Spleen (tissue), 7 donors: Measurements from ENCODE around the gene SLC52A3.

Source experiments
- POLR2A ChIP-seq, 3 donors: fragments of 450-650 bp; IDR thresholded peaks; one replicate each; pipeline ENCODE4 v1.5.1; 2017; ENCODE audit warnings: antibody characterized with exemption in 3 of 3, mild to moderate bottlenecking in 1 of 3
- TF ChIP-seq, protein P1 (sequence below), 11 experiments: fragments of 200-600 bp in 7 of 11; fragments of 450-650 bp in 4 of 11; sonication (generic) in 4 of 11; IDR thresholded peaks in 8 of 11; conservative IDR thresholded peaks in 3 of 11; 1 replicate in 7 of 11; 2 replicates in 4 of 11; pipeline versions ENCODE4 v1.4.0 to v1.8.0; 2016 to 2021; ENCODE audit warnings: antibody characterized with exemption in 11 of 11, inconsistent platforms in 4 of 11, mild to moderate bottlenecking in 1 of 11
- donor health status: DM: no; HTN: no; CAD: no; lungs with moderate emphysema.
- donor health status: DM: no; HTN: no; CAD: no.
- donor health status: DM: no; HTN: no; CAD: no.

DNA sequence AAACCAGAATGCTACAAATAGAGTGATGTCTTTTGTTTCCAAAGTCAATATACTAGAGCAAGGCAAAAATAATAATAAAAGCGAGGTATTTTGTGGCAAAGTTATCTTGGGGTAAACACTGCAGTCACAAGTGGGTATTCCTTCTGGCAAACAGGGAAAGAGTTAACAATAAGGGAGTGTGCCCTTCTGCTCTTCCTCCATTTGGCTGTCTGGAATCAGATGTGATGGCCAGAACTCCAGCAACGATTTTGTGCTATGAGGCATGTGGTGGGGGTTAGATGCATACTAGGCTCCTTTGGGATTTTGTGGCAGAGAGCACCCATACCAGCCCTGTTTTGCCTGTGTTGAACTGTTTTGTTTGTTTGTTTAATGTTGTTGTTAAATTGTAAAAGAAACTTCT, 2.4 kb upstream of the SLC52A3 start:
- TF ChIP-seq, protein P1, sequence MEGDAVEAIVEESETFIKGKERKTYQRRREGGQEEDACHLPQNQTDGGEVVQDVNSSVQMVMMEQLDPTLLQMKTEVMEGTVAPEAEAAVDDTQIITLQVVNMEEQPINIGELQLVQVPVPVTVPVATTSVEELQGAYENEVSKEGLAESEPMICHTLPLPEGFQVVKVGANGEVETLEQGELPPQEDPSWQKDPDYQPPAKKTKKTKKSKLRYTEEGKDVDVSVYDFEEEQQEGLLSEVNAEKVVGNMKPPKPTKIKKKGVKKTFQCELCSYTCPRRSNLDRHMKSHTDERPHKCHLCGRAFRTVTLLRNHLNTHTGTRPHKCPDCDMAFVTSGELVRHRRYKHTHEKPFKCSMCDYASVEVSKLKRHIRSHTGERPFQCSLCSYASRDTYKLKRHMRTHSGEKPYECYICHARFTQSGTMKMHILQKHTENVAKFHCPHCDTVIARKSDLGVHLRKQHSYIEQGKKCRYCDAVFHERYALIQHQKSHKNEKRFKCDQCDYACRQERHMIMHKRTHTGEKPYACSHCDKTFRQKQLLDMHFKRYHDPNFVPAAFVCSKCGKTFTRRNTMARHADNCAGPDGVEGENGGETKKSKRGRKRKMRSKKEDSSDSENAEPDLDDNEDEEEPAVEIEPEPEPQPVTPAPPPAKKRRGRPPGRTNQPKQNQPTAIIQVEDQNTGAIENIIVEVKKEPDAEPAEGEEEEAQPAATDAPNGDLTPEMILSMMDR (IDR thresholded peaks at IDR 0.05 in 8 of 11, conservative IDR thresholded peaks at IDR 0.05 in 3 of 11): no peak
- no peak for TF ChIP-seq POLR2A (IDR thresholded peaks at IDR 0.05)
